Naive thymus-derived CD8-positive, alpha-beta T cell (primary cell): Measurements from ENCODE around the gene DDN. TPM values are rescaled to one million over a fixed set of nuclear protein-coding genes. Genes with fewer than 3 reads are reported as not detected.
A peak's percentile ranks its signal among the peaks of the same experiment; 100 is the strongest.

ENCODE experiments used
- ATAC-seq, 2 donors: fragments of 150-1000 bp; cut with Tn5 transposase in 1 of 2; sonication (Bioruptor Pico), chemical (Tn5 transposase) in 1 of 2; 1 replicate in 1 of 2; 2 replicates in 1 of 2; pipeline ENCODE4 v1.10.0; 2021; ENCODE audit warnings: mild to moderate bottlenecking in 2 of 2, moderate library complexity in 2 of 2
- POLR2A ChIA-PET: fragments of 350-600 bp; sonication (Branson Sonifier 250); formaldehyde crosslinking; loops from one replicate; lab custom pipeline; 2021; ENCODE audit warnings: antibody characterized with exemption; lab: Charles Lee
- DNase-seq, 10 donors: peaks; one replicate each; pipeline versions ENCODE4 v3.0.0 to v3.0.0-alpha.2; 2020 to 2022
- H3K27ac Mint-ChIP-seq, 10 donors: one replicate each; pipeline ENCODE4 v1.8.0; 2020 to 2022; ENCODE audit warnings: mild to moderate bottlenecking in 10 of 10, mixed read lengths in 10 of 10, moderate library complexity in 4 of 10, inconsistent platforms in 1 of 10
- H3K27me3 Mint-ChIP-seq, 5 donors: one replicate each; pipeline ENCODE4 v1.8.0; 2021 to 2022; ENCODE audit warnings: mixed read lengths in 5 of 5
- H3K36me3 Mint-ChIP-seq, 3 donors: one replicate each; pipeline ENCODE4 v1.8.0; 2020 to 2022; ENCODE audit warnings: mixed read lengths in 3 of 3, mild to moderate bottlenecking in 2 of 3, inconsistent platforms in 1 of 3
- H3K4me1 Mint-ChIP-seq, 4 donors: one replicate each; pipeline ENCODE4 v1.8.0; 2021 to 2022; ENCODE audit warnings: mixed read lengths in 4 of 4
- H3K4me3 Mint-ChIP-seq, 10 donors: one replicate each; pipeline ENCODE4 v1.8.0; 2020 to 2022; ENCODE audit warnings: mild to moderate bottlenecking in 10 of 10, mixed read lengths in 10 of 10, moderate library complexity in 6 of 10, inconsistent platforms in 1 of 10
- H3K9me3 Mint-ChIP-seq, 9 donors: one replicate each; pipeline ENCODE4 v1.8.0; 2020 to 2022; ENCODE audit warnings: mixed read lengths in 9 of 9, mild to moderate bottlenecking in 3 of 9, inconsistent platforms in 1 of 9, moderate library complexity in 1 of 9
- polyA plus RNA-seq, 3 donors: library from polyadenylated mRNA; unstranded; fragments of 300-500 nt; fragmentation: Illumina TruSeq; gene quantifications; one replicate each; pipeline ENCODE4 v1.2.3, GENCODE V29; 2021
- total RNA-seq, 8 experiments: library from RNA in 2 of 8; stranded (reverse) in 2 of 8; gene quantifications; one replicate each; pipeline ENCODE4 v1.2.3 and lab custom pipeline; 2021 to 2026

The DDN gene
- total and polyA plus RNA-seq, 5 experiments from 2014 or later: 0.14 to 0.18 TPM; not detected in 3

DNA sequence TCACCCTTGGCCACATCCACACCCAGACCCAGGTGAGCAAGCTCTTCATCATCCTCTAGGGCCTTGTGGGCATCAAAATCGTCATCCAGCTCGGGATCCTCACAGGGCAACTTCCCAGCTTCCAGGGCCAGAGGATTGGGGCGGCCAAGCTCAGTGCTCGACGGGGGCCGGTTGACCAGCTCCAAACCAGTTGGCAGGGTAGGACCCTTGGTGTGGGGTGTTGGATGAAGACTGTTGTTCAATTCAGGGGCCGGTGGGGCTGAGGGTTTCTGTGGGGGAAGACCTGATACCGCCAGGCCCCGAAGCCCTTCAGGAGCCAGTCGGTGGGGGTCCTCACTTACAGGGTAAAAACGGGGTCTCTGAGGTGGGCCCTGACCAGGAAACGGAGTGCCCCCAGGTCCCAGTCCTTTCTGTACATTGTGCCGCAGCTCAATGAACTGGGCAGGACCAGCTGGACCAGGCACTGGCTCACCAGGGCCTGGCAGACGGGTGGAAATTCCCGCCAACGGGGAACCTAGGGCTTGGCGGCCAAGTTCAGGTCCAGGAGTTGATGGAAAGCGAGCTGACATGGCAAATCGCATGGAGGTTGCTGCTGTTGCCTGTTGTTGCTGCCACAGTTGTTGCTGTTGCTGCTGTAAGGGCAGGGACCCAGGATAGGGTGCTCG, 39.2 kb upstream of the DDN start:
- ATAC-seq (no peak), DNase-seq (no peak)
- Mint-ChIP-seq H3K4me1 (peaks cover 0 to 2% (median under 1%) of the 10 kb centered on the region in 4 donors), H3K27ac (no peak overlapping the region), H3K36me3 (peaks cover 0 to 88% (median 2%) of the 10 kb centered on the region in 3 donors), H3K27me3 (no peaks in the 10 kb centered on the region), H3K9me3 (no peaks in the 10 kb centered on the region), H3K4me3 (no peak overlapping the region)
- POLR2A ChIA-PET: no interaction called here

- H3K4me3 Mint-ChIP-seq: no peak overlapping the region
- no peaks in the 10 kb centered on the region for H3K9me3 Mint-ChIP-seq
- no peak overlapping the region for H3K27ac Mint-ChIP-seq
- H3K36me3 Mint-ChIP-seq: peaks cover 0 to 87% (median 2%) of the 10 kb centered on the region in 3 donors
- DNase-seq (no peak), ATAC-seq (no peak)
- POLR2A ChIA-PET: interaction anchor here (1.0 kb wide), 1 partner anchor 22 kb away, joined by 3 read pairs; the partner anchor contains the start of gene KMT2D
- peaks cover 0 to 2% (median under 1%) of the 10 kb centered on the region in 4 donors for H3K4me1 Mint-ChIP-seq
- H3K27me3 Mint-ChIP-seq: no peaks in the 10 kb centered on the region
Observed at GRCh38 chr12:49037947-49038237, 38.7 kb upstream of the DDN start.

- Mint-ChIP-seq H3K9me3 (no peaks in the 10 kb centered on the region), H3K27me3 (no peaks in the 10 kb centered on the region), H3K36me3 (peaks cover 0 to 87% (median 2%) of the 10 kb centered on the region in 3 donors), H3K4me3 (no peak overlapping the region), H3K4me1 (peaks cover 0 to 4% (median under 1%) of the 10 kb centered on the region in 4 donors), H3K27ac (peak overlapping the region in 1 of 10 donors; percentile 37)
- ATAC-seq (no peak), DNase-seq (no peak)
- POLR2A ChIA-PET: interaction anchor here (0.6 to 1.0 kb wide), 3 partner anchors 23 to 185 kb away, joined by 3 read pairs; partner anchors contain the start of genes DDX23 and KMT2D
Observed at GRCh38 chr12:49037111-49037946, 38.2 kb upstream of the DDN start.

DNA sequence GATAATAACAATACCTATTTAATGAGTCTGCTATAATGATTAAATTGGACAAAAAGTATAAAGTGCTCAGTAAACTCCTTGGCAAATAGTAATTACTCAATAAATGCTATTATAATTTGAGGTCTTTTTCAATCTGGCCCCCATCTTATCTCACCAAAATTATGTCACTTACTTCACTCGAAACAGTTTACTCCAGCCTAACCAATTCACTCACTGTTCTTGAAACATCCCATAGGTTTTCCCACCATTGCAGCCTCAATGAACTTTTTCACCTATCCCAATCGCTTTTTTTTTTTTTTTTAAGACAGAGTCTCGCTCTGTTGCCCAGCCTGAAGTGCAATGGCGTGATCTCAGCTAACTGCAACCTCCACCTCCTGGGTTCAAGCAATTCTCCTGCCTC, 36.9 kb upstream of the DDN start:
- Mint-ChIP-seq H3K36me3 (peaks cover 0 to 76% (median 2%) of the 10 kb centered on the region in 3 donors), H3K9me3 (no peaks in the 10 kb centered on the region), H3K4me1 (peaks cover 0 to 3% (median under 1%) of the 10 kb centered on the region in 4 donors), H3K27ac (peak overlapping the region in 6 of 10 donors; percentile 8 to 89 (median 42)), H3K4me3 (no peak overlapping the region), H3K27me3 (no peaks in the 10 kb centered on the region)
- DNase-seq (no peak), ATAC-seq (no peak)
- POLR2A ChIA-PET: interaction anchor here (0.6 to 1.0 kb wide), 3 partner anchors 20 to 276 kb away, joined by 3 to 4 read pairs (median 4); no protein-coding TSS in a partner anchor

DNA sequence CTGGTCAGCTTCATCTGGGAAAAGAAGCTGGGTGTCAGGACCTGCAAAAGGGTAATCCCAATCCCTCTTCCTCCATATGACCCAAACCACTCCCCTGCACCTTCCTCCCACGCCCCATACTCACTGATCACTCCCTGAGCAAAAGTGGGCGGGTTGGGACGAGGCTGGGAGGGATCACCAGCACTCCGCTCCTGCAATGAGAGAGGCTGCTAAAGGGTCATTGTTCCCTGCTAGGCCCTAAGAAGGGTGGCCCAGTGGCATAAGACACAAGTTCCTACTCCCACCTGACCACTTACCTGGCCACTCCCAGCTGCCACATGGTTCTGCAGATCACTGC, 35.1 kb upstream of the DDN start:
- peaks cover 0 to 5% (median 2%) of the 10 kb centered on the region in 4 donors for H3K4me1 Mint-ChIP-seq
- POLR2A ChIA-PET: interaction anchor here (1.3 kb wide), 1 partner anchor 19 kb away, joined by 3 read pairs; no protein-coding TSS in a partner anchor
- no peak for DNase-seq
- H3K4me3 Mint-ChIP-seq: no peak overlapping the region
- H3K36me3 Mint-ChIP-seq: peaks cover 0 to 66% (median 2%) of the 10 kb centered on the region in 3 donors
- H3K9me3 Mint-ChIP-seq: no peaks in the 10 kb centered on the region
- no peaks in the 10 kb centered on the region for H3K27me3 Mint-ChIP-seq
- H3K27ac Mint-ChIP-seq: peak overlapping the region in 4 of 10 donors; percentile 15 to 83 (median 58)
- no peak for ATAC-seq

GRCh38 chr12:49033611-49034285, 34.6 kb upstream of the DDN start:
- DNase-seq (no peak), ATAC-seq (no peak)
- H3K4me3 Mint-ChIP-seq: no peak overlapping the region
- no peaks in the 10 kb centered on the region for H3K9me3 Mint-ChIP-seq
- peak overlapping the region in 5 of 10 donors; percentile 44 to 83 (median 65) for H3K27ac Mint-ChIP-seq
- no peaks in the 10 kb centered on the region for H3K27me3 Mint-ChIP-seq
- POLR2A ChIA-PET: interaction anchor here (1.0 to 1.3 kb wide), 2 partner anchors 10 to 20 kb away, joined by 3 to 4 read pairs; no protein-coding TSS in a partner anchor
- H3K36me3 Mint-ChIP-seq: peaks cover 0 to 68% (median 2%) of the 10 kb centered on the region in 3 donors
- peaks cover 0 to 8% (median 2%) of the 10 kb centered on the region in 4 donors for H3K4me1 Mint-ChIP-seq

- POLR2A ChIA-PET: interaction anchor here (1.0 to 1.3 kb wide), 2 partner anchors 9 to 21 kb away, joined by 3 to 4 read pairs; no protein-coding TSS in a partner anchor
- Mint-ChIP-seq H3K27me3 (no peaks in the 10 kb centered on the region), H3K36me3 (peaks cover 0 to 68% (median 2%) of the 10 kb centered on the region in 3 donors), H3K4me1 (peaks cover 0 to 9% (median 2%) of the 10 kb centered on the region in 4 donors), H3K9me3 (no peaks in the 10 kb centered on the region), H3K4me3 (no peak overlapping the region), H3K27ac (peak overlapping the region in 6 of 10 donors; percentile 37 to 61 (median 50))
- no peak for ATAC-seq
- no peak for DNase-seq
Observed at GRCh38 chr12:49032679-49033447, 33.7 kb upstream of the DDN start.

- Mint-ChIP-seq H3K4me1 (peaks cover 0 to 9% (median 2%) of the 10 kb centered on the region in 4 donors), H3K27me3 (no peaks in the 10 kb centered on the region), H3K9me3 (no peaks in the 10 kb centered on the region), H3K4me3 (no peak overlapping the region), H3K27ac (peak overlapping the region in 2 of 10 donors; percentile 51 to 60), H3K36me3 (peaks cover 0 to 69% (median 6%) of the 10 kb centered on the region in 3 donors)
- ATAC-seq (no peak), DNase-seq (no peak)
- POLR2A ChIA-PET: interaction anchor here (1.4 kb wide), 1 partner anchor 11 kb away, joined by 6 read pairs; no protein-coding TSS in a partner anchor
Observed at GRCh38 chr12:49032276-49032675, 33.1 kb upstream of the DDN start.

- no peaks in the 10 kb centered on the region for H3K27me3 Mint-ChIP-seq
- no peak overlapping the region for H3K4me3 Mint-ChIP-seq
- H3K36me3 Mint-ChIP-seq: peaks cover 0 to 70% (median 6%) of the 10 kb centered on the region in 3 donors
- no peak for DNase-seq
- POLR2A ChIA-PET: interaction anchor here (1.0 to 1.4 kb wide), 3 partner anchors 9 to 11 kb away, joined by 3 to 6 read pairs (median 3); no protein-coding TSS in a partner anchor
- peak overlapping the region in 3 of 10 donors; percentile 7 to 63 (median 40) for H3K27ac Mint-ChIP-seq
- no peak for ATAC-seq
- peaks cover 0 to 9% (median 2%) of the 10 kb centered on the region in 4 donors for H3K4me1 Mint-ChIP-seq
- H3K9me3 Mint-ChIP-seq: no peaks in the 10 kb centered on the region
Observed at GRCh38 chr12:49031573-49032161, 32.5 kb upstream of the DDN start.

DNA sequence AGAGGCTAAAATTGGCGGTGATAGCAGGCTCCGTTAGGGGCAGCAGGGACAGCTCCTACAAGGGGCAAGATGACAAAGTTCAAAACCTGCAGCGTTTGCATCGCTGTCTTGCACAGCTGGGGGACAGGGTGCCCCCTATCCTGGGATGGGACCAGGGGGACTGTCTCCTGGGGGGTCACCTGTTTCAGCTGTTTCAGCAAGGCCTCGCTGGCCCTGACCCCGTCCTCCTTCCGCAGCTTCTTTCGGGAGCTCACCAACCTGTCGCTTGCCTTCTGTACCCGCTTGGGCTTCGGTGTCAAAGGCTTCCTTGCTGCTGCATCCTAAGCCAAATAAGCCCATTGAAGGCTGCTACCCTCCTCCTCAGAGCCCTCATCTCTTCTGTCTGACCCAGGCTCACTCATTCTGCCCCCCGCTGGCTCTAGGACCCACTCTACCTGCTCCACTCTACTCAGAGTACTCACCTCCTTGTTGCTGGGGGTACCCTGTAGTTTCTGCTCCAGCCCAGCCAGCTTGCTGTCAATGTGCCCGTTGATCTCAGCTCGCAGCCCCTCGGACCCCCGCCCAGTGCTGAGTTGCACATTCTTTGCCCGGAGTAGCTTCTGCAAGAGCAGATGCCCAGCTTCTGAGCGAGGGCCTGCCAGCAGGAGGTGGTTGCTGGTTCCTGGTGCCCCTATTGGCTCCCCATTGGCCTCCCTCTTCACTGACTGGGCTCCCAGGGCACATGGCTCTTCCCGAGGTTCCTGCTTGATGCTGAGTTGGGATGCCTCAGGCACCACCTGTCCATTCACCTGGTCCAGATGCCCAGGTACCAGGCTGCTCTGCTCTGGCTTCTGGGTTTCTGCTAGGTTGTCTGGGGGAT, 31.8 kb upstream of the DDN start:
- Mint-ChIP-seq H3K4me3 (no peak overlapping the region), H3K36me3 (peaks cover 0 to 73% (median 4%) of the 10 kb centered on the region in 3 donors), H3K9me3 (no peaks in the 10 kb centered on the region), H3K27me3 (no peaks in the 10 kb centered on the region), H3K27ac (peak overlapping the region in 5 of 10 donors; percentile 7 to 83 (median 40)), H3K4me1 (peaks cover 0 to 9% (median 2%) of the 10 kb centered on the region in 4 donors)
- ATAC-seq (no peak), DNase-seq (no peak)
- POLR2A ChIA-PET: interaction anchor here (1.0 to 1.4 kb wide), 3 partner anchors 9 to 10 kb away, joined by 3 to 6 read pairs (median 3); no protein-coding TSS in a partner anchor
